ENCODE data around the gene AHR.

Gene AHR

DNA sequence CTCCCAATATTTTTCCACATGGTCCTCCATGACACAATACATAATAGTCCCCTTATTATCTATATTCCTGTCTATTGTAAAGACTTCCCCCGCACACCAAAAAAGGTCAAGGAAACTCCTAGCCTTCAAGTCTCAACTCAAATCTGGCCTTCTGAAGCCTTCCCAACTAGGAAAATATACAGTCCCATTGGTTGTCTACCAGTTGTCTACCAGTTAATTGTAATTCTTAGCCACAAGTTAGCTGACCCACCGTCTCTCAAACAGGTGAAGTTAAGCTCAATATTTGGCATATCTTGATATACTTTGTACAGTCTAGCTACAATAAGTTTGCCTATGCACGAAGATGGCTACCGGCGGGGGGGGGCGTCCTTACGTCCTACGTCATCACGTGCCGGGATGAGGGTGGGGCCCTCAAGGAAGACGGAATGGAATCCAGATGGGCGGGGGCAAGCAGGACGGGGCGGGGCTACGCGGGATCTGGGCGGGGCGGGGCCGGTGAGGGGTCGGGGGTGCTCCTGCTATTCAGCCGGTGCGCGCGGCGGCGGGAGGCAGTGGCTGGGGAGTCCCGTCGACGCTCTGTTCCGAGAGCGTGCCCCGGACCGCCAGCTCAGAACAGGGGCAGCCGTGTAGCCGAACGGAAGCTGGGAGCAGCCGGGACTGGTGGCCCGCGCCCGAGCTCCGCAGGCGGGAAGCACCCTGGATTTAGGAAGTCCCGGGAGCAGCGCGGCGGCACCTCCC is at the start of gene AHR:
Gene AHR, plus strand, starts transcription at position 551 of the 738 bp plus-strand sequence. CDS start 613 bp downstream, outside the sequence.
- peak; percentile 81 for DNase-seq

DNA sequence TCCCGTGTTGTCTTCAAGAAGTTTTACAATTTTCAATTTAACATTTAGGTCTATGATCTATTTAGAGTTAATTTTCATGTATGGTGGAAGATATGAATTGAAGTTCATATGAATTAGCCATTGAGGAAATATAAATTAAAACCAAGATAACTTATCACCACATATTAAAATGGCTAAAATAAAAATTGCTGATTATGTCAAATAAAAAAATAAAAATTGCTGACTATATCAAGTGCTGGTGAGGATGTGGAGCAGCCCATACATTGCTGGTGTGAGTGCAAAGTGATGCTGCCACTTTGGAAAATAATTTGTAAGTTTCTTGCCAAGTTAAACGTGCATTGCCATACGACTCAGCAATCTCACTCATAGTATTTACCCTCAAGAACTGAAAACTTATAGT is 44.6 kb upstream of the AHR start:
- DNase-seq: no peak

DNA sequence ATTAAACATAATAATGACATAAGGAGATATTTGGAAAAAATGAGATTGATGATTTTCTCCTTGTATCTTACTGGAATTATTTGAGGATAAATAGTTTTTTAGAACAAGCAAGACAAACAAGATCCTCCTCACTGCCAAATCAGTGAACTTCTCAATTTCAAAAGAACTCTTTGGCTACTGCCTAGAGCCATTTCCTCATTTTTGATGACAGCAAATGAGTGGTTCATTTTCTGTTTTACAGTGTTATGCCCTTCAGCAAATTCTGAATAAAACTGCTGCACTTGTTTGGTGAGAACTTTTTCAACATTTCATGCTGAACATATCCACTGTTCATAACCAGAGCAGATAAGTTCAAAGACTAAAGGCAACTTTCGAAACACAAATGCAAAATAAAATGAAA is 42.5 kb upstream of the AHR start:
- DNase-seq: no peak

DNA sequence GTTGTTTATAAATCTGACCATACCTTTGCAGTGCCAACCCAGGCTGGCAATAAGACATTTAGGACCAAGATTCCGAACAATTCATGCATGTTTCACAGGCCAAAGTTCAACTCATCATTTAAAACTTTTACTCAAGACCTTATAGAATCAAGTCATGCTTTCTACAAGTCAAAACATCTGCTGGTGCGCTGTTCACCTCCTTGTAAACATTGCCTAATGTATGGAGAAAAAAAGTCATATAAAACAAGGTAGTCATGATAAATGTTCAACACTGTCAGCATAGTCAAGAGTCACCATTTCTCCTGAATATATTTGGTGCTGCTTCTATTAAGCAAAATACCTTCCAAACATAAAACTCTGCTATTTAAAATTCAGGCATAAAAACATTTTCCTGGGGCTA is 42.1 kb upstream of the AHR start:
- no peak for DNase-seq

DNA sequence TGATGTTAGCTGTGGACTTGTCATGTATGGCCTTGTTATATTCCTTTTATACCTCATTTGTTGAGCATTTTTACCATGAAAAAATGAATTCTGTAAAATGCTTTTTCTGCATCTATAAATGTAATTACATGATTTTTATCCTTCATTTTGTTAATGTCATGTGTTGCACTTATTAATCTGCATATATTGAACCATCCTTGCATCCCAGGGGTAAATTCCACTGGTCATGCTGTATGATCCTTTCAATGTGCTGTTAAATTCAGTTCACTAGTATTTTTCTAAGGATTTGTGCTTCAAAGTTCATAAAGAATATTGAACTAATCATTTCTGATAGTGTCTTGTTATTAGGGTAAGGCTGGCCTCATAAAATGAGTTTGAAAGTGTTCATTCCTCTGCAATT is 31.9 kb upstream of the AHR start:
- DNase-seq: no peak

DNA sequence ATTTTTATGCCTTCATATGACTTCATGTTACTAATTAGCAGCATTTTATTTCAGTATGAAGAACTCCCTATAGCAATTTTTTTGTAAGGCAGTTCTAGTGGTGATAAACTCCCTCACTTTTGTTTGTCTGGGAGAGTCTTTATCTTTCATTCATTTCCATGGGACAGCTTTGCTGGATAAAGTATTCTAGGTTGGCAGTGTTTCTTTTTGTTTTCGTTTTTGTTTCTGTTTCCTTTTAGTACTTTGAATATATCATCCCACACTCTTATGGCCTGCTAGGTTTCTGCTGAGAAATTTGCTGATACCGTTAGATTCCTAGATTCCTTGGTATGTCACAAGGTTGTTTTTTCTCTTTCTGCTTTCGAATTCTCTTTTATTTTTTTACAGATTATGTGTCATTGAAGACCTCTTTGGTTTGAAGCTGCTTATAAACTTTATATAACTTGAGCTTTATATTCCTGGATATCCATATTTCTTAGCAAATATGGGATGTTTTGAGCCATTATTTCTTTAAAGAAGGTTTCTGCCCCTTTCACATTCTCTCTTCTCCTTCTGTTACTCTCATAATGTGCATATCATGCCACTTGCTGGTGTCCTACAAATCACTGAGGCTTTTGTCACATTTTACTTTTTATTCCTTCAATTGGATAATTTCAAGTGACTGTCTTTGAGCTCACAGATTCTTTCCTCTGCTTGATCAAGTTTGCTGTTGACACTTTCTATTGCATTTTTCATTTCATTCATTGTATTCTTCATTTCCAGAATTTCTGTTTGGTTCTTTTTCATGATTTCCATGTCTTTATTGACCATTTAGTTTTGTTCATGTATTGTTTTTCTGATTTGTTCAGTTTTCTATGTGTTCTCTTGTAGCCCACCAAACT is 28.9 kb upstream of the AHR start:
- no peak for DNase-seq

DNA sequence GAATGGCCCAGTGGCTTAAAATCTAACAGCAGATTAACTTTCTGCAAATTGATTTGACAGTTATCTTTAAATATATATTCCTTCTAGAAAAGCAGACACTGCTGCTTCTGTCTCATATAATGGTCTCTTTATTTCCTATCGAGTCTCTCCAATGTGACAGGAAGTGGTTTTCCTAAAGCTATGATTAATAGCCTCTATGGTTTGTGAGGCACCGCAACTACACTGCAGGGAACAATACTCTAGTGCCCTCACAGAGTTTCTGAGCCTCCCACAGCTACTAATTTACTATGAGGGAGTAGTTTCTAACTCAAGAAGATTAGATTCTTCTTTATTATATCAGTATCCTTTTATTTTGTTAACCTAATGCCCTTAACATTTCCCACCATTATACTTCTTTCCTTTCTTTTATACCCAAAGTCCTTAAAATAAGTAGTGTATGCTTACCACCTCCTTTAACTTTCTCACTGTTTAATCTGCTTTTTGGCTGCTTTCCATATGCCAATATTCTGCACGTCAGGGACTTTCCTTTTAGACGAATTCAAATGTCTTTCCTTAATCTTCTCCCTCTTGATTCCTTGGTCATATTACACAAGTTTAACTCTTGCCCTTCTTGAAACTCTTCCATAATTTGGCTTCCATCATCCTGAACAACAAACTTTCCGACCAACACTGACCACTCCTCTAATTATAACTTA is 23.8 kb upstream of the AHR start:
- DNase-seq: no peak

DNA sequence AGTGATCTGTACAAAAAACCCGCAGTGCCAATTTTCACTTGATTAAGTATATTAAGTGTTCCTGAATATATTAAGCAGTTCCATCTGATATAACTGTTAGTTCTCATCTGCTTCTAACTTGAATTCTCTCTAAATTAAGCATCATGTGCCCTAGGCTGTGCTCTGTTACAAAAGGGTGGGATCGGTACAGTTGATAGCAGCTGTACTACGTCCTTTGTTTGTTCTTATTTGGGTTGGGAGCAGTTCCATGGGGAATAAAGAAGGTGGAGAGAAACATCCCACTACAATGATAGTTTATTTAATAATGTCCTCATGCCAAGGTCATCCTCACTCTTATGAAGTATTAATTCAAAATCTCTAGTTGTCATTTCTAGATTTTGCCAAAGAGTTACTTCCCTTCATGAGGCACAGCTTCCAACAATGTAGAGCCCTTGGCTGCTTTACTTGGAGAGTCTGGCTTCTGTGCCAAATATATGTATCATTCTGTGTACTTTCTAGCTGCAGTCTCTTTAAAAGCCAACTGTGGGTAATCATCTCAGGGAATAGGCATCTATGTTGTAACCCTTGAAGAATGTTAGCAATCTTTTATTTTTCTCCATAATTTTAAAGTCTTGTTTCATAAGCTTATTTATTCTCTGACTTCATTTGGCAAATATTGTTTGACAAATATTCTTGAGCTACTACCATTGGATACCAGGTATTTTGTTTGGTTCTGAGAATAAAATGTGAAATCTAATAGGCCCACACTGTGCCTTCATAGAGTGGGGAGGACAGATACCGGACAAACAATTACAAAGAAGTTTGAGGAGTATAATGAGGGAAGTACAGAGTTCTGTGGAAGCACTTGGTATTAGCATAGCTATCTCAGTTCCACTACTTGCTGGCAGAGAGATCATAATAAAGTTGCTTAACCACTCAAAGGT is 22.4 kb upstream of the AHR start:
- no peak for DNase-seq

DNA sequence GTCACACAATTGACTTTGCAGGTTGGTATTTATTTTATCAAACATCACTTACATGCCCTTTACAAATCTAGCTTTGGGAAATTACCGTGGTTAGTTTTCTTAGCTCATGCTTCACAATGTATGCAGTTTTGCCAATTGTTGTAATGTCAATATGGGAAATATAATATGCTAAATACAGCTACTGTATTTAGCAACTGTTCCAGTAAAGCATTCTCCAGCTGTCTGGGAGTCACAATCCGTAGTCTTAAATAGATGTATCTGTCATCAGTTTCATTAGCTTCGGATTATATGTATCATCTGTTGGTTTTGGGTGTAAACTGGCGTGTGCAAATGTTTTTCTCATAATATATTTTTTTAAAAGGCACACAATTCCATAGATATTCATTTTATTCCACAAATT is 19.4 kb upstream of the AHR start:
- DNase-seq: no peak

DNA sequence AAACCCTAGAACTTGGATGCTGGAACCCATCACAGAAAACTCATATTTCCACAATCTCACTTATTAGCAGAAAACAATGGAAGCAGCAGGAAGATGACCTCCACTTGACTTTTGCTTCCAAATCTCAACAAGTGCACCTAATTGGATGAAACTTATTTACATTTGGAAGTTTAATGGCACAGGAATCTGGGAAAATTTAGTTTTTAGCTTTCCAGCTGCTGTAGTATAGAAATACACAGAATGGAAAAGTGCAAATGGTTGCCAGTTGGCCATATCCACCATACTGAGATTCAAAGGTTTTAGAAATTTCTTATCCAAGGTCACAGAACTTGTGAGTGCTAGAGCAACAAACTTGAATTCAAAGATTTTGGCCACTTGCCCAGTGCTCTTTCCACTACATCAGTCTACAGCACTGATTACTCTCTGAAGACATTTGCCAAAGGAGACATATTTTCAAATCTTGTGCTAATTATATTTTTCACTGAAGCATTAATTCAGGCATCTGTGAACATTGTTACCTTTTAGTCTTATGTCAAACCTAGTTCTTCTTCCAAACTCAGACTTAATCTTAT is 9.3 kb upstream of the AHR start:
- no peak for DNase-seq

DNA sequence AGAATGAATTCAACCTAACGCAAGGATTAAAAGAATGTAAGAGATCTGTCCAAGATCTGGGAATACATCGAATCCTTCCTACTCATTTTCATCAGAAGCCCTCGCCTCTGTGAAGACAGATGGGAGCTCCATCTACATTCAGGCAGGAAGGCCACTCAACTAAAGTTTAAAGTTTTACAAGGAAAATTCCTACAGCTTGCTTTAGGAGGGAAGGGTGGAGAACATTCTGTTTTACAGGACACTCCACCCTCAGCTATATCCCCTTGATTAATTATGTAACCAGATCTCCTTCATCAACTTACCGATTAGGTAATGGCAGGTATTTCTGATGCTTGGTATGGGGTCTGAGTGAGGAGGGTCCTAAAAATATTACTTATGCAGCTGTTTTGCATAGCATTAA is 5.6 kb upstream of the AHR start:
- DNase-seq: no peak

DNA sequence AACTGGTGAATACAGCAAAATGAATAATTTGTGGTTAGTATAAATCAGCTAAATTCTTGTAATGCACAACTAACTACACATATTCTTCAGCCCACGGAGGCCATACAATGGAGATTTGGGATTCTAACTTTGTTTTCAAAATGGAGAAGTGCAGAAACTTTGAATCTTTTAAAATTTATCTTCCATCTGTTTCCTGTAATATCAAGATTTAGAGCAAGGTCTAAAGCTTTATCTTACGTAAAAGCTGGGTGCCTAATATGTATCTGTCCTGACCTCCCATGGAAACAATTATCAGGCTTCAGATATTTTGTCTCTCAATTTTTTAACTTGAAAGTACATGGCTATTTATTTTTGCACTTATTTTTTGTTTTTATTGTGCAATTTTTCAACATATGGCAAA is 5.0 kb upstream of the AHR start:
- DNase-seq: no peak

DNA sequence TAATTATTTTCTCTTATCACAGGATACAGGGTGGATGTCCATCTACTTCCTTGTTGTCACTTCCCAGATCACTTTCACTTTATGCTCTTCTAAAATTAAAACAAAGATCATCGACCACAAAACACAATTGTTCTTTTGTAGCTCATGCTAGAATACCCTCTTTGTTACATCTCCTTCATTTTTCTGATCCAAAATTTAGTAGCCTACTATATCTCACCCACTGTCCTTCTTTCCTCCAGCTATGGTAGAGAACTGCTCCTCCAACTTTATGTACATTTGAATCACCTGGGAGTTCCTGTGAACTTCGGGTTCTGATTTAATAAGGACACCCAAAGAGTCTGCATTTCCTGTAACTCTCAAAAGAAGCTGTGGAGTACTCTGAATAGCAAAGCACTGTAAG is 1.2 kb upstream of the AHR start:
- DNase-seq: no peak

DNA sequence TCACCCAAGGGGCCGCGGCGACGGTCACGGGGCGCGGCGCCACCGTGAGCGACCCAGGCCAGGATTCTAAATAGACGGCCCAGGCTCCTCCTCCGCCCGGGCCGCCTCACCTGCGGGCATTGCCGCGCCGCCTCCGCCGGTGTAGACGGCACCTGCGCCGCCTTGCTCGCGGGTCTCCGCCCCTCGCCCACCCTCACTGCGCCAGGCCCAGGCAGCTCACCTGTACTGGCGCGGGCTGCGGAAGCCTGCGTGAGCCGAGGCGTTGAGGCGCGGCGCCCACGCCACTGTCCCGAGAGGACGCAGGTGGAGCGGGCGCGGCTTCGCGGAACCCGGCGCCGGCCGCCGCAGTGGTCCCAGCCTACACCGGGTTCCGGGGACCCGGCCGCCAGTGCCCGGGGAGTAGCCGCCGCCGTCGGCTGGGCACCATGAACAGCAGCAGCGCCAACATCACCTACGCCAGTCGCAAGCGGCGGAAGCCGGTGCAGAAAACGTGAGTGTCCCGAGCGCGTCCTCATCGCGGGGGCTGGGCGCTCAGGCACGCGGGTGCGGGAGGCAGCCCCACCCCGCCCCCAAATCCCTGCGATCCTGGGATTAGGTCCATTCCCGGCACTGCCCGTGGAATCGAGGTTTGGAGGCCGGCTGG is 509 bp downstream of the AHR start:
- no peak for DNase-seq

DNA sequence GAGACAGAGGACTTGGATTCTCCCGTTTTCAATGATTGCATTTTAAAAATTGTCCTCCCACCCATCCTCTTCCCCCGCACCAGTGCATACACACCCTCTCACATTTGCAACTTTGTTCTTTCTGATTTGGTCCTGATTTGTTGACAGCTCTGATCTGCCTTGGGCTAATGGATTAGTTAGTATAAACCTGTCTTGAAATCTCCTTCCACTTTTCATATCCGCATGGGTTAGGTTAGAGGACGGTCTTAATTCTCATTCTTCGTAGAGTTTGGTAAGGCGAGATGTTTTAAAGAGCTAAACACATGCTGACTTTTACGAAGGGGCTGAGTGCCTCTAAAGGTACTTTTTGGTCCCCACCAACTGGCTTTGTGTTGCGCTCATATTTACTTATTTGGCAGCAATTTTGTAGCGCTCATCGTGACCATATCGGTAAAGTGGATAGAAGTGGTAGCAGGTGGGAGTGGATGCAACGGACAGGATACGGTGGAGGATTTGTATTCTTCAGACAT is 1.1 kb downstream of the AHR start:
- no peak for DNase-seq

DNA sequence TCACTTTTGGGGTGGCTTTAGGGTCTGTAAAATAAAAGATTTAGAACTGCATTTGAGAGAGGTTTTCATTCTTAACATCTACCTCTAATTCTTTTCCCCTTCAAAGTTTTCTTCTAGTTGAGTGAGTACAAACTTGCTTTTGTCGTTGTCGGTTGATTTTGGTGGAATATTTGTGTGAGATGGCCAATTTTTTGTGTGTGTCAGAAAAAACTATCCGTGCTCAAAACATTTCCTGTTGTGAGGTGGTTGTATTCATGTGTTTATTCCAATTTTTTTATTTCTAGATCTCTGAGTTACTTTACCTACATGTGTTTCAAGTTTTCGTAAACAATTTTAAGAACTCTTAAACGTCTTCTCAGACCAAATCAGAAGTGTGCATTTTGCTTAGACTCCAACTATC is 1.6 kb downstream of the AHR start:
- DNase-seq: no peak

DNA sequence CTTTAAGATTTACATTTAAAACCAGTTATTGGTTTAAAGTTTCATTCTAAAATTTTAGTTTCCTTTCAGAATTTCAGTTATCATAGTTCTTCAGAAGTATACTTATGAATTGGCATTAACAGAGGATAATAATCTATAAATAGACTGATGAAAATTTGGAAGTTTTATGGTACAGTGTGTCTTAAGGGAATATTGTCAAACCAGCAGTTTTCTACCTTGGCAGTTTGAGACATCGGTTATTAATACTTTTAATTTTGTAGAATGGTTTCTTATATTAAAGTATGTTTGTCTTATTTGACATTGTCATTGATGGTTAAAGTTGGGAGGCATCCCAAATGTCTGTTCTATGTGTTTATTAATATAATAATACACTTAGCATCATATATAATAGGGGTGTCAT is 2.0 kb downstream of the AHR start:
- DNase-seq: no peak

DNA sequence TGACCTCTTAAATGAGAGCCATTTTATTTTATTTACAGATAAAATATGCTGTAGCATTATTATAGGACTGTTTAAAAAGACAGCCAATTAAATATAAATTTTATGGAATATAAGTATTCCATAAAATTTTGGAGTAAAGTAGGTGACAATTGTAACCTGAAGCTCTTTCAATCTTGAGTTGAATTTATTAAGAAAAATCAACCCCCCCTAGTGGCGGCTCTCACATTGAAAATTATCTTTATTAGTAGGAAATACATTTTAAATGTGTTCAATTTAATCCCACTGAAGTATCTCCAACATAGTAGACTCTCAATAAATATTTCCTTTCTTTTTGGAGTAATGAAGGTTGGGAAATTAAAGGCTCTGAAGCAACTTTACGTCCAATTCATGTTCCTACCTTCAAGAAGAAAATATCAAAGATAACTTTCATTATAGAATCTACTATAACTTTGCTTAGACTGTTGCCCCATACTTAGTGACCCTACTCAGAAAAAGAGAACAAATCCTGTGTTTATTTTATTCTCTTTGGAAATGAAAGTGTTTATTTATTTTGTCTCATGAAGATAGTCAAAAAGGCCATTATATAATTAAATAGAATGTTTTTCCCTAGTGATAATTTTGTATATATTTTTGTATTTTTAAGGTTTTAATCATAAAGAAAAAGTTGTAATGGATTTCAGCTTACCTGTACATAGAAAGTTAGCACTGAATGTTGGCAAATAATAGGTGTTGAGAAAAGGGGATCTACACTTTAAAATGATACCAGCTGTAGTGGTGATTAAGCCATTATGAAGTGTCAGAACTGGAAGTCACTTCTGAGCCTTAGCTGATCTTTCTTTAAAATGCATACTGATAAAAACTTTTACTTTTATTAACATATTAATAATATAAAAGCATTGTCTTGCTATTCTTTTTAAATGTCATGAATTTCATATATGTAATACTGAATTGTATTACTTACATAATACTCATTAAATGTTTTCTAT is 3.3 kb downstream of the AHR start:
- peak; percentile 14 for DNase-seq

DNA sequence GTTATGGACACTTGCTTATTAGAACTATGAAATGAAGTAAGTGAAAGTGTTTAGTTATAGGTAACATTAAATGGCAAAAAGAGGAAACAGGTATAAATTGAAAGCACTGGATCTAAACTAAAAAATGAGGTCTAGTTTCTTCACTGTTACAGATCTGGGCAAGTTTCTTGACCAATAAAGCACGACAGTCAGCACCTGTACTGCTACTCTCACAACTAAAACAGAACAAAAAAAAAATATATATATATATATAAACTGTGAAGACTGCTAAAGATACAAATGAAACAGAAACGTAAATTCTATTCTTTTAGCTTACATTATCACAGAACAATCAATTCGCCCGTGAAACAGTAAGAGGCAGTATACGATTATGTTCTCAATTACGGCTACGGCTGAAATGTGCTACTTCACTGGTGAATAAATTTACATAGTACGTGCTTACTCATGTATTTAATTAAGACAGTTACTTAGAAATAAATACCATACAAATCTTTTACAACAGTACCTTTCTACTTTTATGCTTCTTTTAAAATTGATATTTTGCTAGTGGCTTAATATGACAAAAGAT is 4.2 kb downstream of the AHR start:
- DNase-seq: no peak

DNA sequence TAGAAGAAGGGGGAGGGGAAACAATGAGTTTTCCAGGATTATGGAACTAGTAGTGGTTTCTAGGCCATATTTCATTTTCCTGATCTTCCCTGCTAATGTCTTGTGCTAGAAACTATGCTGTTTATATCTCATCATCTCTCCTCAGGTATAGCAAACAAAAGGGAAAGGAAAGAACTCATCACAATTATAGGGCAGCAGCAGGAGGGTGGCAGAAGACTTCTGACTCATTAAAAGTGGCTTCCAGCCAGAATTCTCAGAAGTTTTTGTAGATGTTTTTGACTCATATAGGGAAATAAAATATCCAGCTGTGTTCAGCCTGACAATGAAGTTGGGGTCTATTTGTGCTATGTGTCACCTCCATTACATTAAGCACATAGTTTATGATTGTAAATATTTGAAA is 6.5 kb downstream of the AHR start:
- peak; percentile 44 for DNase-seq
